ENCODE measurements around the gene TIMM44.
A peak's percentile ranks its signal among the peaks of the same experiment; 100 is the strongest.
"Not testable (repeated sequence)": the region's sequence is repeated elsewhere in the genome, so short reads cannot be mapped to it uniquely, and the experiment has no call there.

Gene TIMM44

GRCh38 chr19:7961082-7961481, 17.6 kb upstream of the TIMM44 start:
- H3K27ac ChIP-seq = not testable (repeated sequence)

DNA sequence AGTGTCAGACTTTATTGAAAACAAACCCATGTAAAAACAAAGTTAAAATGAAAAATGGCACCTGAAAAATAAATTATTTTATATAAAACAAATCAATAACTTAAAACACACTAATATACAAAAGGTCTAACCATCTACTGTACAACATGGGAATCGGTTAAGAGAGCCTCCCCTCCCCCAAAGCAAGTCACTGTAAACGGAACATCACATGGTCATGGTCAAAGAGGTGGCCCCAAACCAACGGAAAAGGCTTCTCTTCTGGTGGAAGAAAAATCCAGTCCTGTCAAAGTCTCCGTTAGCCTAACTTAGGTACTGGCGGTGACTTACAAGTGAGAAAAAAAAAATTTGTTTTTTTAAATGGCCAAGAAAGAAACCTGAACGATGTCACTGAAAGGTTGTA, 15.7 kb upstream of the TIMM44 start:
- no peak overlapping the region for H3K4me3 ChIP-seq
- H3K27ac ChIP-seq = no peak overlapping the region

More at GRCh38 chr19:7961082-7961481, 17.6 kb upstream of the TIMM44 start:
- not testable (repeated sequence) for H3K4me3 ChIP-seq

- Histone ChIP-seq H3K27ac (no peak overlapping the region), H3K4me3 (no peak overlapping the region)
Measured at GRCh38 chr19:7955696-7956095, 12.2 kb upstream of the TIMM44 start.

DNA sequence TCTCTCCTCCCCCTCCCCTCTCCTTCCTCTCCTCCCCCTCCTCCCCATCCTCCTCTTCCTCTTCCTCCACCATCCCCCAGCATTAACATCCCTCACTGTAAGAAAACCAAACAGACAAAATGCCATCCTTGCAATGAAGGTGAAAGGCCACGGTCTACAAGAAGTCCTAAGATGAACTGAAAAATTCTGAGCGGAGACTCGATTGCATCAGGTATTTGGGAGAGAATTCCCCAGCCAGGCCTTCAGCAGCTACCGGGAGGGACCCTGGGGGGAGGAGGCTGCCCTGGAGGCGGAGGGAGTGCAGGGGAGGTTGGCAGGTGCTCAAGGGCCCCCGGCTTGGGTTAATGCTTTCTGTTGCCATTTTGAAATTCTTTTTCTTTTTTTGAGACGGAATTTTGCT, 10.1 kb upstream of the TIMM44 start:
- H3K27ac ChIP-seq = no peak overlapping the region
- no peak overlapping the region for H3K4me3 ChIP-seq

- no peak overlapping the region for H3K4me3 ChIP-seq
- H3K27ac ChIP-seq = no peak overlapping the region
Measured at GRCh38 chr19:7953060-7953459, 9.6 kb upstream of the TIMM44 start.

DNA sequence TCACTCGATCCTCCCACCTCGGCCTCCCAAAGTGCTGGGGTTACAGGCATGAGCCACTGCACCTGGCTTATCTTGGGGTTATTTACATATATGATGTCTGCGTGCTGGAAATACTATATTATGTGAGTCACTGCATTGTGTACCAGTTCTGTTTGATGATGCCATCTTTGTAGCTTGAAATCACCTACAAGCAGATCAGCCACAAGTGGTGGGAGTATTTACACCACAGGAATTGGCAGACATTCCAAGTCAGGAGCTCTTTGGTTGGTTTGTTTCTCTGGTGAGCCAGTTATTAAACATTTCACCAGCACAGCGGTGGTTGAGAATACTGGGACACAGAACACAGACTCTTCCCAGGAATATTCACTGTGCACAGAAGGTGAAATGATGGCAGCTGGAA, 4.5 kb upstream of the TIMM44 start:
- H3K4me3 ChIP-seq = no peak overlapping the region
- H3K27ac ChIP-seq = no peak overlapping the region

DNA sequence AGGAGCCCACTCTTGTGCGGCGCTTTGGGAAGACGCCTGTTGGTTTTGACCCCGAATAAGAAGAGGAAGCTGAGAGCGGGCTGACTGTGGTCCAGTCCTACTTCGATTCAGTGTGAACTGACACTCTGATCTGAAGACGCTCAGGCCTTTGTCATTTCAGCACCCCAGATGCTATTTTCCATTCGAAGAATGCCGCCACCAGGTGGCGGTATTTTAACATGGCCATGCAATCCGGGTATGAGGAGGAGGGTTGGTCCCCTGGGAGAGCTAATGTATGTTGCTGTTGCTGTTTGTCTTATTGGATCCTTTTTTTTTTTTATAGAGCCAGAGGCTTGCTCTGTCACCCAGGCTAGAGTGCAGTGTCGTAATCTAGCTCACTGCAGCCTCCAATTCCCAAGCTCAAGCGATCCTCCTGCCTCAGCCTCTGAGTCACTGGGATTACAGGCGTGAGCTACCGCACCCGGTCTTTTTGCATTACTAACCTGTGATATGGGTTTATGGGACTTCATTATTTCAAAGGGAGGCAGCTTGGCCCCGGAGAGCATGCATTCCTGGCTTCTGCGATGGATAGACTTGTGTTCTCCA, 803 bp upstream of the TIMM44 start:
- Histone ChIP-seq H3K27ac (peak overlapping the region in 15 of 21 experiments; percentile 7 to 99 (median 69)), H3K4me3 (peak overlapping the region; percentile 74 to 94 (median 85))

- Histone ChIP-seq H3K27ac (peak overlapping the region; percentile 69 to 99 (median 95)), H3K4me3 (peak overlapping the region; percentile 74 to 94 (median 85))
Measured at GRCh38 chr19:7942981-7943443, 454 bp downstream of the TIMM44 start.

GRCh38 chr19:7941895-7942596, 1.4 kb downstream of the TIMM44 start:
- Histone ChIP-seq H3K4me3 (peak overlapping the region in 2 of 7 experiments; percentile 84 to 94), H3K27ac (peak overlapping the region in 1 of 21 experiments; percentile 99)

GRCh38 chr19:7940841-7941240, 2.6 kb downstream of the TIMM44 start:
- Histone ChIP-seq H3K27ac (no peak overlapping the region), H3K4me3 (no peak overlapping the region)

- no peak overlapping the region for H3K4me3 ChIP-seq
Measured at GRCh38 chr19:7934766-7935165, 8.7 kb downstream of the TIMM44 start.

DNA sequence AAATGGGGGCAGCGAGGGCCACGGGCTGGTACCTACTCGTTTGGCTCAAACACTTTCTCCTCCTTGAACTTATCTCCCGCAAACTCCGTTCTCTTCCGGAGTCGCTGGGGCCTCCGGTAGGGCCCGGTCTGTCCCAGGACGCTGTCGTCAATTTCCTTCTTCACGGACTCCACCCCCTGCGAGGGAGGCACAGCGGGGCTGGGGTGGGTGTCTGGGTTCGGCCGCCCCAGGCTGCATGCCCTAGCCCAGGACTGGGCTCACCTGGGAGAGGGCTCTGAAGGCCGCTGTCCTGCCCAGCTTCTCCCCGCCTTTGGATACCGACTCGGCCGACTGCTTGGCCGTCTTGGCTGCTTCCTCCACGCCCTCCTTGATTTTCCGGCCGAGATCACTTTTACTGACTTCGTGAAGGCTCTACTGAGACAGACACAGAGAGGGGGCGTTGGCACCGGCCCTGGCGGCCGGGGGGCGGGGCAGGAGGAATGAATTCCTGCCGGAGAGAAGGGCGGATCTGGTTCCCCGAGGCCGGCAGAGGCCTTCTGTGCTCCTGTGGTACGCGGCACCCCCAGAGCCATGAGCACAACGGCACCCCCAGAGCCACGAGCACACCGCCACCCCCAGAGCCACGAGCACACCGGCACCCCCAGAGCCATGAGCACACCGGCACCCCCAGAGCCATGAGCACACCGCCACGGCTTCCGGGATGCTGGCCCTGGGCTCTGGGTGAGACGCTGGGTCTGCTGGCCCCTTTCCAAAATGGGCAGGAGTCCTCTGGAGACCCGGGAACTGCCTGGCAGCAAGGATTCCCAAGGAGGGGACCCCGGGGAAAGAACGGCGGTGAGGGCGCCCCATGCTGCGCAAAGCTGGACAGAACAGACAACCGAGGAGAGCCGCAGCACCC, 9.4 kb downstream of the TIMM44 start:
- no peak overlapping the region for H3K27ac ChIP-seq
- no peak overlapping the region for H3K4me3 ChIP-seq

More at GRCh38 chr19:7934766-7935165, 8.7 kb downstream of the TIMM44 start:
- H3K27ac ChIP-seq = no peak overlapping the region

GRCh38 chr19:7933411-7933810, 10.1 kb downstream of the TIMM44 start:
- Histone ChIP-seq H3K4me3 (no peak overlapping the region), H3K27ac (no peak overlapping the region)

GRCh38 chr19:7932930-7933300, 10.6 kb downstream of the TIMM44 start:
- no peak overlapping the region for H3K27ac ChIP-seq
- no peak overlapping the region for H3K4me3 ChIP-seq

- Histone ChIP-seq H3K27ac (no peak overlapping the region), H3K4me3 (no peak overlapping the region)
Measured at GRCh38 chr19:7932276-7932929, 11.1 kb downstream of the TIMM44 start.

DNA sequence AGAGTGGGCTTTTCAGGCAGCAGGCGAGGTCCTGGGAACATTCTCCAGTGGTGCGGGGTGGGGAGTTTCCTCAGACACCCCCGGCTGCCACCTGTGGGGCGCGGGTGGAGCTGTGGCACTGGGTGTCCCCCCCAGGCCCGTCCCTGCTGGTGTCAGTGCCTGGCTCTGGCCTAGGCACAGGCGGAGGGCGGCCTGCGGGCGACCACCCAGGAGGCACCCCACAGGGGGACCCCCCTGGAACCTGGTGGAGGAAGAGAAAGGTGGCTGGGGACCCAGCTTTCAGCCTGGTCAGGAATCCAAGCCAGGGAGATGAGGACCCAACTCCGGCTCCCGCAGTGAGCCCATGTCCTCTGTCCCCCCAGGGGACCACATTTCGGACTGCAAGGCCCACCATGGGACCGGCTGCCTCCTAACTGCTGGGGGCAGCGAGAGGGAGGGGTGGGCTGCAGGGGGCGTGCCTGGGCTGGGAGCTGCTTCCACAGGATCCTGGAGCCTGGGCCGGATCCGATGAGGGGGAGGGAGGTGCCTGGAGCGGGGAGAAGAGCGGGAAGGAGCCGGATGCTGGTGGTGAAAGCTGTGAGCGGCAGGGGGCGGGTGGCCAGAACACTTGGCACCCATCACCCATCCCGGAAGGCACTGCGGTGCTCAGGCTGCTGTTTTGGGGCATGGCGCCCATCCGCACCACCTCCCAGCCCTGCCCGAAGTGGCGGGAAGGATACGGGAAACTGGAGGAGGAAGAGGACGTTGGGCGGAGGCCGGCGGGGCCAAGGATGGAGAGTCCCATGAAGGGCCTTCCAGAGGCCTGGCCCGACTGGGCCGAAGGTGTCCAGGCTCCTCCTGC, 12.0 kb downstream of the TIMM44 start:
- Histone ChIP-seq H3K4me3 (no peak overlapping the region), H3K27ac (no peak overlapping the region)

GRCh38 chr19:7930765-7931164, 12.7 kb downstream of the TIMM44 start:
- H3K27ac ChIP-seq = peak overlapping the region in 1 of 21 experiments; percentile 6
- no peak overlapping the region for H3K4me3 ChIP-seq

- H3K27ac ChIP-seq = peak overlapping the region in 3 of 21 experiments; percentile 6 to 82 (median 82)
- not testable (repeated sequence) for H3K4me3 ChIP-seq
Measured at GRCh38 chr19:7930030-7930429, 13.4 kb downstream of the TIMM44 start.
